HG03439 (cell line): ENCODE results near the gene ZNF618.
"Not testable (repeated sequence)": the region's sequence is repeated elsewhere in the genome, so short reads cannot be mapped to it uniquely, and the experiment has no call there.

Experiments used
- ATAC-seq: cut with Tn5 transposase; IDR thresholded peaks from one replicate; pipeline ENCODE4 v1.9.1; 2021; ENCODE audit warnings: mild to moderate bottlenecking, moderate library complexity; ENCODE audit not compliant: unreplicated experiment

Gene ZNF618

GRCh38 chr9:113984639-113985380, 108.7 kb downstream of the ZNF618 start:
- ATAC-seq, result no peak

DNA sequence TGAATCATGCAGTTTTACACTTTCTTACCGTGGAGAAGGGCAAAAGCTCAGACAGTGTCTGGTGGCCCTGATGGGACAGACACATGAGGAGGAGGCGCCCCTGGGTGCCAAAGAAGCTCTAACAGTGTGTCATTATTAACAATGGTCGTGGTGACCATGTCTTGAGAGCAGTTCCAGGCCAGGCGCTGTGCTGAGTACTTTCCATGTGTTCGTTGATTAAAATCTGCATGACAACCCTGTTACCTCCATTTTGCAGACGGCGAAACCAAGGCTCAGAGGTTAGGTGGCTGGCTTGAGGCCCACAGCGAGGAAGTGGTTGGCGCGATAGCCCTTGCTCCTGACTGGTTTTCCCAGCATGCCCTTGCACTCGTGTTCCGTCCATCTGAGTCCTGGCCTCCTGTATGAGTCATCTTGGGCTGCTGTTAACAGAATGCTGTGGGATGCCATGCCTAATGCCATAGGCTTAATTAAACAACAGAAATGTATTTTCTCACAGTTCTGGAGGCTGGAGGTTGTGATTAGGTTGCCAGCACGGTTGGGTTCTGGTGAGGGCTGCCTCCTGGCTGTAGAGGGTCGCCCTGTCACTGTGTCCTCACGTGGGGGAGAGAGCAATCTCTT, 110.0 kb downstream of the ZNF618 start:
- no peak for ATAC-seq

DNA sequence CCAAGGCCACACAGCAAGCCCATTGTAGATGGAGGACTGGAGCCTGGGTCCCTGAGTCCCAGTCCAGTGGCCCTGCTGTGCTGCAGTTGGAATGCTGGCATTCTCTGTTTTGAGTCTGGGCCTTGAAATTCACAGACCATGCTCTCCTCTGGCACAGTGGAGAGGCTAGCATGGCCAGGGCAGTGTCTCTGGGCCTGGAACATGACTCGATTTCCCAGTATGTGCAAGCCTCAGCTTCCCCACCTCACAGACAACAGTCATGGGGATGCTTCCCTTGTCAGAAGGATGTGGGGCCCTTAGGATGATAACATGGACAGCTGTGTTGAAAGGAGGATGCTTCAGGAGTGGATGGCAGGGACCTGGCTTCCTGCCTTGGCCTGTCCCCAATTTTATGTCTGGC, 110.8 kb downstream of the ZNF618 start:
- no peak for ATAC-seq

DNA sequence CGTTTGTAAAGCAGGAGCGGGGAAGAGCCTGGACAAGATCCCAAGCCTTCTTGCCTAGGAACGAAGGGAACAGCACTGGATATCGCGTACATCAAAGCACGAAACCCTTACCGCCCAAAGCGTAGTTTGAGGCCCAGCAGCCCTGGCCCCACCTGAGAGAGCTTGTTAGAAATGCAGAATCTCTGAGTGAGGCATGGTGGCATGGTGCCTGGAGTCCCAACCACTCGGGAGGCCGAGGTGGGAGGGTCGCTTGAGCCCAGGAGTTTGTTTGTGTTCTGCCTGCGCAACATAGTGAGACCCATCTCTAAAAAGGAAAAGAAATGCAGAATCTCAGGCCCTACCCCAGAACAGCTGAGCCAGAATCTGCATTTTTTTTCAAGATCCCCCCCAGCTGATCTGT, 111.4 kb downstream of the ZNF618 start:
- ATAC-seq, result no peak

DNA sequence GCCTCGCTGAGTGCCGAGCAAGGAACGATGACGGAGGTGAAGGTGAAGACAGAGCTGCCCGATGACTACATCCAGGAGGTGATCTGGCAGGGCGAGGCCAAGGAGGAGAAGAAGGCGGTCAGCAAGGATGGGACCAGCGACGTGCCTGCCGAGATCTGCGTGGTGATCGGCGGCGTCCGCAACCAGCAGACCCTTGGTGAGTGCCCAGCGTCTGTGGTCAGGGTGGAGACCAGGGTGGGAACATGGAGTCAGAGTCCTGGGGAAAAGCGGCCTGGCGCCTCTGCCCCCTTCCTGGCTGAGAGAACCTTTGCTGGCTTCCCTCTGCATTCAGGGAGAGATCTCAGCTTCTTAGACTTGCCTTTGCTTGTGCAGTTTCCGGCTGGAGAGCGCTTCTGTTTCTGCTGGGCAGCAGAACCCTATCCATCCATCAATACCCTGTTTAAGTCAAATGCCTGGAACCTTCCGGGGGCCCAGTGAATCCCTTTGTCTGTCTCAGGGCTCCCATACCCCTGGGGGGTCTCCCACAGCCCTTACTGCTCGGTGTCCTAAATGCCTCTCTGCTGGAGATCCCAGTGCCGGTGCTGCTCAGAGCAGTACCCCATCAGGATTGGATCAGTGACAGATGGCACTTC, 112.4 kb downstream of the ZNF618 start:
- ATAC-seq, result no peak

GRCh38 chr9:113989017-113989713, 113.1 kb downstream of the ZNF618 start:
- no peak for ATAC-seq

- no peak for ATAC-seq
These were observed 113.8 kb downstream of the ZNF618 start for GRCh38 chr9:113989714-113990569.

- ATAC-seq, result no peak
These were observed 114.4 kb downstream of the ZNF618 start for GRCh38 chr9:113990570-113990907.

- no peak for ATAC-seq
These were observed 114.9 kb downstream of the ZNF618 start for GRCh38 chr9:113990975-113991471.

DNA sequence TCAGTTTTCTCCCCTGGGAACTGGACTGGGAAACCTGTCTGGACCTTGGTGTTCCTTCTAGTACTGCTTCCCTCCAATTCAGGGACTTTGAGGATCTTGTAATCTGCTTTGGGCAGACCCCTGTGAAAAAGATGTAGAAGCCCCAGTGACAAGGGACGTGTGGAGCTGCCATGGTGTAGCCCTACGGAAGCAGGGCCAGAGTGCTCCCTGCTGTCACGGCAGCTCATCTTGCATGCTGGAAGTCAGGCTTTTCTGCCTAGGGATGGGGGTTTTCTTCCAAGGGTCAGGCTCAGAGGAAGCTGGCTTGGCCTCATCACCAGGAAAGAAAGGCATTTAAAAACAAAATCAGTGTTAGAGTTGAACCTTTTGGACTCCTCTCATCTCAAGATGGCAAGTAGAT, 115.6 kb downstream of the ZNF618 start:
- no peak for ATAC-seq

GRCh38 chr9:113992276-113992951, 116.3 kb downstream of the ZNF618 start:
- no peak for ATAC-seq

DNA sequence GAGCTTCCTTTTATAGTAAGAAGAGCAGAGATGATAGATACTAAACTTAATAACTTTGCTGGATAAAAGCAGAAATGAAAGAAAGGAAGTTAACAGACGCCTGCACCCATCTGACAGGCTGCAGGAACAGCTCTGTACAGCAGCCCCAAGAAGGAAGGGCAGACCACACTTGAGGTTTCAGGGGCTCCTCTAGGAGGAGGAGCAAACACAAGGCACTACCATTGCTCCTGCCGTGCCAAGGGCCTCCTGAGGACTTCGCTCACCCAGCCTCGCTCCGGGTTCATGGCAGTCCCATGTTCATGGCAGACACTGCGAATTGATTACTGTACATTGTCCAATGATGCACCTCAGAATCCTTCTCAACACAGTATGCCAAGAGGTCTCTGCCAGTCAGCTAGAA, 116.9 kb downstream of the ZNF618 start:
- ATAC-seq, result no peak

- no peak for ATAC-seq
These were observed 117.9 kb downstream of the ZNF618 start for GRCh38 chr9:113993838-113994540.

GRCh38 chr9:113995401-113995800, 119.3 kb downstream of the ZNF618 start:
- no peak for ATAC-seq

DNA sequence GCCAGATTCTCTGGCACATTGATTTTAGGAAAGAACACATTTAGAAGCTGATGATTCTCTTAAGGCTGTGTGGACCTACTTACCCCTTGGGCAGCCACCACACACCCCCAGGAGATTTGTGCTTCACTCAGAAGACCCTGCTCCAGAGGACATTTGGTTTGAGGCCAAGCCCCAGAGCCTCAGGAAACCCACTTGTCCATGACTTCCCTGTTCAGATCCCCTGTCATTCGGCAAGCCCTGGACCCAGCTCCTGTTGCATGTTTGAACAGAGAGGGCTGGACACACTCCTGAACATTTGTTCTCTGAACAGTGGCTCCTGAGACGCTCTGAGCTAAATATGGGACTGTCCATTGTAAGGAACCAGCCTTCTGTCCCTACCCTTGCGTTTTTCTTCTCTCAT, 119.9 kb downstream of the ZNF618 start:
- no peak for ATAC-seq

DNA sequence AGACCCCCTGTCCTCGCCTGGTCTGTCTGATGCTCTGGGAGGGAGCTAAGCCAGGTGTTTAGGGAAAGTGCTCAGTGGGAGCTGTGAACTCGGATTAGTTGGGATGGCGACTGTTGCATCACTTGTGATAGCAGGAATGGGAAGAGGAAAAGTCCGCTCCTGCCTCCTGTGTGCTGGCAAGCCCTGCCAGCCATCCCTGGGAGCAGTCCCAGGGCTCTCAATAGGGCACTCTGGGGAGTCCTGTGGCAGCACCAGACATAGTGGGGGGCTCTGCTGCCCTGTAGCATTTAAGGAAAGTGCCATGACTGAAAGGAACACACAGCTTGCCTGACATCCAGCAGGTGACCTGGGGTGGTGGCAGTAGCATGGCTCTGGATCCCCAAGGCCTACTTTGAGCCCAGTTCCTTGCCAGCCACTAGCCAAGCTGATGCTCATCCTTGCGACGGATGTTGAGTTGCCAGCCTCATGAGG, 120.5 kb downstream of the ZNF618 start:
- no peak for ATAC-seq

- ATAC-seq, result not testable (repeated sequence)
These were observed 121.0 kb downstream of the ZNF618 start for GRCh38 chr9:113997064-113997463.

- ATAC-seq, result no peak
These were observed 121.5 kb downstream of the ZNF618 start for GRCh38 chr9:113997610-113998009.

DNA sequence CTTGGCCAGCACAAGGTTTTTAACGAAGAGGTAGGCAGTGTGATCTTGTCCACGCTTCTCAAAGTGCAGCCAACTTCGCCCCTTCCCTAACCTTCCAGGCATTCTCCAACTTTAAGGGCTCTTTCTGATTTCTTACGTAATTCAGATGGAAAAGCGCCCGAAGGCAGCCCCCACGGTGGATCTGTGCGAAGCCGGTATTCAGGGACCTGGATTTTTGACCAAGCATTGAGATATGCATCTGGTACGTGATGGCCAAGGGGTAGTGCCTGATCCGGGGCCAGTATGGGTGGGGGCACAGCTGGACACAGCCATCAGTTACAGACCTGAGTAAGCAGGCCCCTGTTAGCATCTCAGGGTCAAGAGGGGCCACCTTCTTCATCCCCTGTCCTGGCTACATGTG, 122.0 kb downstream of the ZNF618 start:
- ATAC-seq, result no peak
